GM23338 (cell line): ENCODE results near the gene KCNJ6. TPM values are rescaled to one million over a fixed set of nuclear protein-coding genes. Genes with fewer than 3 reads are reported as not detected.
A peak's percentile ranks its signal among the peaks of the same experiment; 100 is the strongest.

ENCODE experiments used
- ATAC-seq: fragments of 200-7000 bp; cut with Tn5 transposase; 3 replicates; pipeline ENCODE4 v1.9.1; 2020
- DNase-seq: peaks from one replicate; pipeline ENCODE4 v3.0.0-alpha.2; 2015; ENCODE audit warnings: low spot score
- H2AFZ ChIP-seq: fragments of 200-600 bp; sonication (generic); 2 replicates; pipeline ENCODE4 v1.8.0; 2016; ENCODE audit warnings: antibody characterized with exemption, mild to moderate bottlenecking, moderate library complexity
- H3F3A ChIP-seq: fragments of 200-600 bp; sonication (generic); replicated peaks from 2 replicates; pipeline ENCODE4 v1.8.0; 2017; ENCODE audit warnings: antibody characterized with exemption, mixed run types, low read depth
- H3K27ac ChIP-seq: fragments of 200-600 bp; sonication (generic); 2 replicates; pipeline ENCODE4 v1.6.1; 2016; ENCODE audit warnings: low read depth
- H3K27me3 ChIP-seq: fragments of 200-600 bp; sonication (generic); 2 replicates; pipeline ENCODE4 v1.8.0; 2016; ENCODE audit warnings: mild to moderate bottlenecking, mixed run types, moderate library complexity; ENCODE audit not compliant: insufficient read depth
- H3K36me3 ChIP-seq: fragments of 200-600 bp; sonication (generic); 2 replicates; pipeline ENCODE4 v1.8.0; 2016; ENCODE audit warnings: mild to moderate bottlenecking; ENCODE audit not compliant: insufficient read depth
- H3K4me1 ChIP-seq: fragments of 200-600 bp; sonication (generic); 2 replicates; pipeline ENCODE4 v1.8.0; 2016; ENCODE audit warnings: mild to moderate bottlenecking, moderate library complexity; ENCODE audit not compliant: insufficient read depth
- H3K4me2 ChIP-seq: fragments of 200-600 bp; sonication (generic); 2 replicates; pipeline ENCODE4 v1.7.1; 2017; ENCODE audit warnings: mixed run types
- H3K4me3 ChIP-seq: fragments of 200-600 bp; sonication (generic); 2 replicates; pipeline ENCODE4 v1.6.1; 2016; ENCODE audit warnings: mixed run types
- H3K79me2 ChIP-seq: fragments of 200-600 bp; sonication (generic); replicated peaks from 2 replicates; pipeline ENCODE4 v1.8.0; 2017; ENCODE audit warnings: mild to moderate bottlenecking; ENCODE audit not compliant: insufficient read depth
- H3K9me2 ChIP-seq: fragments of 200-600 bp; sonication (generic); 2 replicates; pipeline ENCODE4 v1.8.0; 2017; ENCODE audit not compliant: insufficient read depth
- H4K20me1 ChIP-seq: fragments of 200-600 bp; sonication (generic); replicated peaks from 2 replicates; pipeline ENCODE4 v1.8.0; 2017; ENCODE audit warnings: mild to moderate bottlenecking; ENCODE audit not compliant: insufficient read depth
- H3K27ac Mint-ChIP-seq: 2 replicates; pipeline ENCODE4 v1.8.0; 2020; ENCODE audit warnings: inconsistent platforms, mild to moderate bottlenecking, moderate library complexity, mixed read lengths
- H3K27me3 Mint-ChIP-seq: 3 replicates; pipeline ENCODE4 v1.8.0; 2022; ENCODE audit warnings: low read depth, mild to moderate bottlenecking, moderate library complexity, mixed read lengths, inconsistent platforms; ENCODE audit not compliant: insufficient read depth, poor library complexity
- H3K36me3 Mint-ChIP-seq: 3 replicates; pipeline ENCODE4 v1.8.0; 2021; ENCODE audit warnings: low read depth, mild to moderate bottlenecking, inconsistent platforms, moderate library complexity, mixed read lengths
- H3K4me1 Mint-ChIP-seq: 3 replicates; pipeline ENCODE4 v1.8.0; 2020; ENCODE audit warnings: mild to moderate bottlenecking, inconsistent platforms, mixed read lengths
- H3K4me3 Mint-ChIP-seq: 3 replicates; pipeline ENCODE4 v1.8.0; 2021; ENCODE audit warnings: moderate library complexity, mild to moderate bottlenecking, inconsistent platforms, mixed read lengths
- H3K9me3 Mint-ChIP-seq: 3 replicates; pipeline ENCODE4 v1.8.0; 2020; ENCODE audit warnings: moderate library complexity, mild to moderate bottlenecking, inconsistent platforms, mixed read lengths
- EZH2 ChIP-seq: fragments of 200-600 bp; sonication (generic); IDR thresholded peaks from one replicate; pipeline ENCODE4 v1.8.0; 2017; ENCODE audit warnings: antibody characterized with exemption, mild to moderate bottlenecking, low read depth; ENCODE audit not compliant: unreplicated experiment
- EZH2phosphoT487 ChIP-seq: fragments of 200-600 bp; sonication (generic); IDR thresholded peaks from one replicate; pipeline ENCODE4 v1.8.1; 2018; ENCODE audit warnings: antibody characterized with exemption; ENCODE audit not compliant: unreplicated experiment
- JUNB ChIP-seq: IDR thresholded peaks from one replicate; pipeline ENCODE4 v1.6.1; 2016; ENCODE audit warnings: antibody characterized with exemption; ENCODE audit not compliant: unreplicated experiment
- NANOG ChIP-seq: IDR thresholded peaks from 2 replicates; pipeline ENCODE4 v1.6.1; 2016; ENCODE audit warnings: antibody characterized with exemption, borderline replicate concordance
- POLR2AphosphoS5 ChIP-seq: IDR thresholded peaks from 2 replicates; pipeline ENCODE4 v1.6.1; 2016; ENCODE audit warnings: antibody characterized with exemption, low read depth
- ZNF114 ChIP-seq: fragments of 250-450 bp; sonication (Bioruptor Pico); IDR thresholded peaks from 2 replicates; pipeline ENCODE4 v1.5.0; 2020; ENCODE audit warnings: mild to moderate bottlenecking, moderate library complexity
- ZNF462 ChIP-seq: fragments of 250-450 bp; sonication (Bioruptor Pico); IDR thresholded peaks from 2 replicates; pipeline ENCODE4 v1.5.0; 2020; ENCODE audit warnings: mild to moderate bottlenecking, moderate library complexity
- polyA plus RNA-seq: library from polyadenylated mRNA; unstranded; fragments of >200 nt; fragmentation: Nextera tagmentation; extraction: Ambion mirVana; gene quantifications from 2 replicates; pipeline ENCODE4 v1.2.1, GENCODE V29; 2016
- total RNA-seq: library from RNA; depleted of rRNA; stranded (reverse); fragments of >200 nt; shearing (Covaris generic); gene quantifications from 2 replicates; pipeline ENCODE4 v1.2.3, GENCODE V29; 2014

KCNJ6 gene
- total and polyA plus RNA-seq, 2 experiments from 2014 or later, result 0.48 to 0.52 TPM

DNA sequence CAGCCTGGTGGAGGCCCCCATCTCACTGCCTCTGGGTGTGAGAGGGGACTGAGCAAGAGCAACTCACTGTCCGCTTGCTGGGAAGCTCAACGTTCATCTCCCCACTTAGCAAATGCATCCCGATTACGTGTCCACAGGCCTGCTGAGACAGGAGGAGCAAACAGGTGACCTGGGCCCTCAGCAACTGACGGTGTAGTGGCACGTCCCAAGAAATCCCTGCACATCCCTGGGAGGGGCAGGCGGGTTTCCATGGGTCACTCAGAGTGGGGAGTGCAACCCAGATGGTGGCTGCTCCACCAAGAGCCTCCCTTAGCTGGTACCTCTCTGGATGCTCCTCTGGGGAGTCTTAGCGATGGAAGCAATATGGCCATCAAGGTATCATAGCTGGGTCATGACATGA lies 320.3 kb downstream of the KCNJ6 start:
- peaks cover 8% of the 10 kb centered on the region for H3K27me3 Mint-ChIP-seq
- H2AFZ ChIP-seq, result no peak overlapping the region
- H3K79me2 ChIP-seq, result no peaks in the 10 kb centered on the region
- TF ChIP-seq EZH2phosphoT487, result no peak
- no peak for TF ChIP-seq POLR2AphosphoS5
- no peak for TF ChIP-seq JUNB
- H3F3A ChIP-seq, result peaks cover 13% of the 10 kb centered on the region; the same call in 1 of the 2 replicates
- no peaks in the 10 kb centered on the region for H3K27me3 ChIP-seq
- peaks cover 27% of the 10 kb centered on the region for H3K9me3 Mint-ChIP-seq
- H3K27ac ChIP-seq, result no peak overlapping the region
- no peak overlapping the region for H3K27ac Mint-ChIP-seq
- H3K4me2 ChIP-seq, result no peak overlapping the region
- H3K36me3 ChIP-seq, result no peaks in the 10 kb centered on the region
- peaks cover 10% of the 10 kb centered on the region for H3K4me1 Mint-ChIP-seq
- no peak for DNase-seq
- ATAC-seq, result no peak
- peaks cover 12% of the 10 kb centered on the region for H3K9me2 ChIP-seq
- peaks cover 27% of the 10 kb centered on the region for H3K4me1 ChIP-seq
- H3K36me3 Mint-ChIP-seq, result peaks cover 20% of the 10 kb centered on the region
- H3K4me3 Mint-ChIP-seq, result no peak overlapping the region
- H3K4me3 ChIP-seq, result no peak overlapping the region
- no peaks in the 10 kb centered on the region for H4K20me1 ChIP-seq

DNA sequence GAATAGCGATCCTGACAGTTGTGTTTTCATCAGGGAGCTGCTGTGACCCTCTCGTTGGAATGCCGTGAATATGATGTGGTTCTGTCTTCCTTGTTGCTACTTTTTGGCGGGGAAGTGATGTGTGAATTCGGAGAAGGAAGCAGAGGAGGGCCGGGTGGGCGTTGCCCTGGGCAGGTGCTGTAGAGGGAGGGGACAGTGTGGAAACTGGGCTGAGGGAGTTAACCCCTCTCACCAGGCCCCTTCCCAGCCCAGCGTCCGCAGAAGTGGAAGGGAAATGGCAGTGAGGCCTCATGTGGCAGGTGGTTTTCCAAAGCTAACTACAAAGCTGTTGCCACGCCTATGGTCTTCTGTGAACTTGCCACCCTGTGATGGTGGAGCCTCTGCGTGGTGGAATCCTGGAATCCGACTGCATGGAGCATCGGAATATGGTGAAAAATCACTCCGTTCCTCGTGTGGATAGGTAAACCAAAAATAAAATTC lies 321.7 kb downstream of the KCNJ6 start:
- H3K4me3 ChIP-seq, result no peak overlapping the region
- no peaks in the 10 kb centered on the region for H3K36me3 ChIP-seq
- peak overlapping the region; percentile 47; the same call in 1 of the 2 replicates for H2AFZ ChIP-seq
- H3K9me2 ChIP-seq, result peaks cover 4% of the 10 kb centered on the region; the same call in 1 of the 2 replicates
- H3K36me3 Mint-ChIP-seq, result peaks cover 20% of the 10 kb centered on the region
- no peaks in the 10 kb centered on the region for H4K20me1 ChIP-seq
- H3K27me3 ChIP-seq, result no peaks in the 10 kb centered on the region
- no peak overlapping the region for H3K27ac Mint-ChIP-seq
- 0 out of 2 replicates have a peak overlapping the region, but pooled peaks have one; percentile 97 for H3K27ac ChIP-seq
- peaks cover 10% of the 10 kb centered on the region for H3K4me1 Mint-ChIP-seq
- ATAC-seq, result no peak
- TF ChIP-seq EZH2, result no peak
- TF ChIP-seq ZNF114 (CRISPR knock-in tag), result no peak
- TF ChIP-seq NANOG, result no peak
- TF ChIP-seq ZNF462 (CRISPR knock-in tag), result no peak
- no peak for TF ChIP-seq POLR2AphosphoS5
- peaks cover 8% of the 10 kb centered on the region for H3K27me3 Mint-ChIP-seq
- no peaks in the 10 kb centered on the region for H3K79me2 ChIP-seq
- no peak overlapping the region for H3K4me3 Mint-ChIP-seq
- DNase-seq, result peak; percentile 8
- peaks cover 27% of the 10 kb centered on the region for H3K9me3 Mint-ChIP-seq
- 0 out of 2 replicates have a peak overlapping the region, but pooled peaks have one; percentile 15 for H3K4me2 ChIP-seq
- H3F3A ChIP-seq, result peaks cover 13% of the 10 kb centered on the region; the same call in 1 of the 2 replicates
- H3K4me1 ChIP-seq, result peaks cover 29% of the 10 kb centered on the region
